Embryonic facial prominence (tissue), 1 donor: ENCODE results near the gene PKP2.
"Not testable (repeated sequence)": the region's sequence is repeated elsewhere in the genome, so short reads cannot be mapped to it uniquely, and the experiment has no call there.

ENCODE experiments used
- DNase-seq: peaks from one replicate; pipeline ENCODE4 v3.0.0-alpha.2; 2016; ENCODE audit errors: extremely low spot score

Gene PKP2

DNA sequence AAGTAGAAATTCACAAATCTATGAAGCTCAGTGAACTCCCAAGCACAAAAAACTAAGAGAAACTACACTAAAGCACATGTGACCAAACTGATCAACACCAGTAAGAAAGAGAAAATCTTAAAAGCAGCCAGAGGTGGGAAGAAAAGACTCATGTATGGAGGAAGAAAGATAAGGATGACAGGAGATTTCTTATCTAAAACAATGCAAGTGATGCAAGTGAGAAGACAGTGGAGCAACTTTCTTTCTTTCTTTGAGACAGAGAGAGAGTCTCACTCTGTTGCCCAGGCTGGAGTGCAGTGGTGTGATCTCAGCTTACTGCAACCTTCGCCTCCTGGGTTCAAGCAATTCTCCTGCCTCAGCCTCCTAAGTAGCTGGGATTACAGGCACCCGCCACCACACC, 34.9 kb downstream of the PKP2 start:
- not testable (repeated sequence) for DNase-seq

DNA sequence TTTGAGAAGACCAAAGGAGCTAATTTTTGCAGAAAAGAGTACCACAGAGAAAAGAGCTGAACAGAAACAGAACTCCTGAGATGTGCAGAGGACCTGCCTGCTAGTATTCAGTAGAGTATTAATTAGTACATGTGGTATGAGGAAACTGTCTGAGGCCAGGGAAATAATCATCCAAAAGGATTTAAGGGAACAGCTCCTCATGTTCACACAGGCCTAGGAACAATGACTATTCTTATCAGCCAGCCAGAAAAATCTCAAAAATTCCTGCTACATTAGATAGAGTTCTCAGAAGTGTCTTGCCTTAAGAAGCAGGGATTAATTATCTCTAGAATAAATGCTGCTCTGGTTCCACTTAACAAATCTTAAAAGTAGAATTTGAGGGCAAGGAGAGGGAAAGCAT, 36.4 kb downstream of the PKP2 start:
- DNase-seq: no peak

DNA sequence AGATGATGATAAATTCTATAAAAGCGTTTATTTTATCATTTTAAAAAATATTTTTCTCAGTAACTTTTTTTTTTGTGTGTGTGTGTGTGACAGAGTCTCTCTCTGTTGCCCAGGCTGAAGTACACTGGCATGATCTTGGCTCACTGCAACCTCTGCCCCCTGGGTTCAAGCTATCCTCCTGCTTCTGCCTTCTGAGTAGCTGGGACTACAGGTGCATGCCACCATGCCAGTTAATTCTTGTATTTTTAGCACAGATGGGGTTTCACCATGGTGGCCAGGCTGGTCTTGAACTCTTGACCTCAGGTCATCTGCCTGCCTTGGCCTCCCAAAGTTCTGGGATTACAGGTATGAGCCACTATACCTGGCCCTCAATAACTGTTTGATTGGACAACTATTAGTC, 37.2 kb downstream of the PKP2 start:
- DNase-seq: no peak

DNA sequence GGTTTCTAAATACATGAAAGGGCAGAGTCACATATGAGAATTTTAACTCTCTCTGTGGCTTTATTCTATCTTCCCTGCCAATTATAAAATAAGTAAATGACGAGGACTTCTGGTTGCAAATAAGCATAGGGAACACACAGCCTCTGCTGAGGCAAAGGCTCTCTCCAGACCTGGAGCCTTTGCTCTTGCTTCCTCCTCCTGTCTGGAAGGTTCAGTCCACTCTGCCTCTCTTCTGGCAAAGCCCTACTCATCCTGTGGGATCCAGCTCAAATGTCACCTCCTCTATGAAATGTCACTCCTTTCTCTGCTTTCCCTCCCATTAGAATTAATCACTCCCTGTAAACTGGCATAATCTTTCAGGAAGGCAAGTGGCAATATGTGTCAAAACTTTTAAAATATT, 41.9 kb downstream of the PKP2 start:
- DNase-seq: no peak

DNA sequence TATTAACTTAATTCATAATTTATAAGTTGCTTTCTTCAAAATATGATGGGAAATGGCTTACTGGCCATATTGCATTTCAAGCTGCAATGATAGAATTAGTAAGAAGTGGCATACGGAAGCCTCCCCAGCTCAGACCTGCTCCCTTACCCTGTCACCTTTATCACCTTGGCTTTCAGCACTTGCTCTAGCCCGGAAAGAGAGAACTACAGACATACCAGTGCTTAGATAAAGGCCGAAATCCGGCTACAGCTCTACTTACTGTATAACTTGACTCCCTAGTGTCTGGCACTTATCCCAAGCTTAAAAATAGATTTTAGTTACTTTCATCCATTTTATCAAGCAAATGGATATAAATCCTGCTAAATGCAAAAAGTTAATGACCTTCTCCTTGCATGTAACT, 42.5 kb downstream of the PKP2 start:
- DNase-seq: no peak

DNA sequence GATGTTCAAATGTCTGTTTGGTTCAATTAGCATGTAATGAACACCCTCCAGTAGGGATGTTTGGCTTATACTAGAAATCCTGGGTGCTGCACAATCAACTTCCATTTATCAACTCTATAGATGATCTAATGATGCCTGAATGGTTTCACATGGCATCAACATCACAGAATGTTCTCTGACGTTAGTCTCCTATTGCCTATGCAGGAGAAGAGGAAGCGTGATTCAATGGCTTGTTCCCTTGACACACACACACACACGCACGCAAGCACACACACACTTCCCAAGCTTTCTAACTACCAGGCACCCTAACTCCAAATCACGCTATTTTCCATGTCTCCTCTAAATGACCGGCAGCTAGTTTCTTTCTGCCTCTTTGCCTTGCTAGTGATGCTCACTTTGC, 49.3 kb downstream of the PKP2 start:
- DNase-seq: no peak

DNA sequence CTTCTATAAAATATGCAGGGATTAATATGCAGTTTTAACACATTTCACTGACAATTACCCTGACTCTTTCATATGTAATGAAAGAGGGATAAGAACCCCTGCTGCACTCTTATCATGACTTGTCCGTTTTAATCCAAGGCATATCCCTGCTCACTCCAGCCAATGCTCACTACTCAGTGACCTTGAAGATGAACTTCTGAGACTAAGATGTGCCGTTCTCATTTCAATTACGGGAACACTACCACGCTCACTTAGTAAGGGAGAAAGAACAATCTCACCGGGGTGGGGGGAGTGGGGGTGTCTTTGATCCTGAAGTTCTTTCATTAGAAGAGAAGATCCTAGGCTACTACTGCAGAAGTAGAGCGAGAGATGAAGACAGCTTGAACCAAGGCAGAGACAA, 50.5 kb downstream of the PKP2 start:
- no peak for DNase-seq

DNA sequence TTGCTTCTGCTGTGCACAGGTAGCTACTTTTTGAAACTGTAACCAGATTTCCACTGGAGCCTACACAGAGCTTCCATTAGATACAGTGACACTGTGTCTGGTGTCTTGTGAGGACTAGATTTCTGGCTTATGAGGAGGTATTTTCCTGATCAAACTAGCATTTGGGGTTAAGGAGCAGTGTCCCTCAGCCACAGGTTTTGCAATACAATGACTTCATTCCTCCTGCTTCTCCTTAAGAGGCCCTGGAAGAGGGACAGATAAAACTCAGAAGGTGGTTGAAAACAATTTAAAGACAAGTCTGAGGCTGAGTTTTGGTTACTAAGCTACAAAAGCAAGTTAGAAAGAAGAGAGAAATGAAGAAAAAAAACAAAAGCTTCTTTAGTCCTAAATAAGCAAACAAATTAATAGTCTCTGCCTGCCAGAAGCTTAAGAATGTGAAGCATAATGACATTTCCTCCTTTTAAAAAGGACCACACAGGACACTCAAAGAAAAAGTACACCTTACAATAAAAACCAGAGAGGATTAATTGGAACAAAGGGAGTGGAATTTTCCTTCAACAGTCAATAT, 53.0 kb downstream of the PKP2 start:
- DNase-seq: no peak

DNA sequence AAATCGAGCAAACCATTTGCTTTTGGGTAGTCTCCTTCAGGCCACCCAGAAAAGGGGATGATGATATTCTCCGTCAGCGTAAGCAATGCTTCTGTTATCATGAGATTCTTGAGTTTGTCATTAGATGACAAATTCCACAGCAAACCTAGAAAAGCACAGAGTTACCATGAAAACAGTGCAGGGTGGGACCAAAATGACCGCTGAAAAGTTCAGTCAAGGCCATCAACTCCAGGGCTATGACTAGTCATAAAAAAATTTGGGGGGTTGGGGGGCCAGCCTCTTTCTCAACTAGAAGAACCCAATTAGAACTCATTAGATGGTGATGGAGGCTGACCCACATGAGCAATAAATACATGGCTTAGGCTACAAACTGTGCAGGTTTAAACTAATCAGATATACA, 55.5 kb downstream of the PKP2 start:
- no peak for DNase-seq

DNA sequence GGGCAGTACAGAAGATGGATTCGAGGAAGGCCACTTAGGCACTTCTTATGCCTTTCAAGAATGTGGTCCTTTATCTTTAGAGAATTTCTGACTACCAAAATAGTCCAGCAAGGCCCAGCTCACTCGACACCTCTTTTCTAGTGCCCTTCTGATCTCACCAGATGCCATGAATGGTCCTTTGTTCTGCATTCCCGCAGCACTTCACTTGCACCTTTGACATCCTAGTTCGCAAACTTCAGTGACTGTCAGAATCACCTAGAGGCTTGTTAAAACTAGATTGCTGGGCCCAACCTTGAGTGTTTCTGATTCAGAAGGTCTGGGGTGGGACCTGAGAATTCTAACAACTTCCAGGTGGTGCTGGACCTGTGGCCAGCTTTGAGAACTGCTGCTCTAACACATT, 56.7 kb downstream of the PKP2 start:
- no peak for DNase-seq

DNA sequence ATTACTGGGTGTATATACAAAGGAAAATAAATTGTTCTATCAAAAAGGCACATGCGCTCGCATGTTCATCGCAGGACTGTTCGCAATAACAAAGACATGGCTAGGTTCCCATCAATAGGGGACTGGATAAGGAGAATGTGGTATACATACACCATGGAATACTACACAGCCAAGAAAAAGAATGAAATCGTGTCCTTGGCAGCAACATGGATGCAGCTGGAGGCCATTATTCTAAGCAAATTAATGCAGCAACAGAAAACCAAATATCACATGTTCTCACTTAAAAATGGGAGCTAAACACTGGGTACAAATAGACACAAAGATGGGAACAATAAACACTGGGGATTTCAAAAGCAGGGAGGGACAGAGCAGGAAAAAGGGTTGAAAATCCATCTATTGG, 58.6 kb downstream of the PKP2 start:
- no peak for DNase-seq

DNA sequence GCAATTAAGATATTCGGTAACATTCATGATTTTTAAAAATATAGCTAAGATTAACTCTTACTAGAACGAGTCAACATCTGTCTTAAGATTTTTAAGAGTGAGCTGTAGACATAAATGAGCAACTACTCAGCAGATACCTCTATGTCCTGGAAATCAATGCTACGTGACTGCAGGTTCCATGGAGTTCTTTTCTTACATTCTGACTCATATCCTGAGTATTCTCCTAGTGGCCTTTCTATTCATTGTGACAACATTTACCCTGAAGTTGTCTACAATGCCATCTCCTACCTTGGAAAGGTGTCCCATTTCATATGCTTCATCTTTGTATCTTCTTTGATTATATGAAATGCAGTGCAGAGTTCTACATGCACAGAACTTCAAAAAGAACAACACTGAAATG, 59.9 kb downstream of the PKP2 start:
- no peak for DNase-seq

DNA sequence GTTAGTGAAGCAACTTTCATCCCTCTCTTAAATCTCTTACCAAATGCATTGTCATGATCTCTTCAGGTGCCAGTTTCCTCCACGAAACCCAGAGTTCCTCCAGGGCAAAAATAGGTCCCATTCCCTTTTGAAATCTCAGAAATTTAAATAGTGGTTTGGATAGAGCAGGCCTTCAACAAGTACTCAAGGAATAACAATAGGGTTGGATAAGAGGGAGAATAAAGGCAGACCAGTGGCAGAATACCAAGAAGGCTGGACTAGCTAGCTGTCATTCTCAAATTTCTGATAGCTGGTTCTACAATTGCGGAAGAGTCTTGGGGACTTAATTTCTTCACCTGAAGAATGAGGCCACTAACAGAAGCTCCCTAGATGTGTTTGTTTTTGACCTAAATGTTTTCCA, 62.5 kb downstream of the PKP2 start:
- DNase-seq: no peak

DNA sequence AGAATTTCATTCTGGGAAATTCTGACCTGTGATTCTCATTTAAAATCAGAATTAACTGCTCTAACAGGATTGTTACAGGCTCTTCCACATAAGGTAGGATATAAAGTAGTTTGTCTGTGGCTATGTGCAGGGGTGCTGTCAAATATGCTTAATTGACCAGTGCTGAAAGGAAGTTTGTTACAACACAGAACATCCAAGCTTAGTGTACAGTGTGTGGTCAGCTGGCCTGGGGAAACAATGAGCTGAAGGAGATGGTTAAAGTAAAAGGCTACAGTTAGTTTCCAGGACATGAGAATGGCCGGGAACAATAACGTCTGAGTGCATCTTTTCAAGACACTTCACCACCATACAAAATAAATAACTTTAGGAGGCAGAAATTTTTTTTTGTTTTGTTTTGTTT, 68.0 kb downstream of the PKP2 start:
- no peak for DNase-seq

DNA sequence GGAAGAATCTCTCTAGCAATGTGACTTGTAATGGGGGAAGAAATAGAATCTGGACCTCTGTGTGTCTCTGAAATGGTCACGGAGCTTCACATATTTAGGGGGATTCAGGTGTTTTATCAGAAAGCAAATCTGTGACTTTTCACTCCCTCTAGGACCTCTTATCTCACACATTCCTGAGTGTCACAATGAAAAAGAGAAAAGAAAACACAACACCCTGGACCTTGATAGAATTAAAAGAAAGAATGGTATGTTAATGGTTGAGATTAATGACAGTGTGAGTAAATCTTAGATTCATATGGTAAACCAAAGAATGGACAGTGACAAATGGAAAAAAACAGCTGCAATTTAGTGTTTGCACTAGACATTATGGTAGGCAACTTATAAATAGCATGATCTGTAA, 68.5 kb downstream of the PKP2 start:
- DNase-seq: no peak

DNA sequence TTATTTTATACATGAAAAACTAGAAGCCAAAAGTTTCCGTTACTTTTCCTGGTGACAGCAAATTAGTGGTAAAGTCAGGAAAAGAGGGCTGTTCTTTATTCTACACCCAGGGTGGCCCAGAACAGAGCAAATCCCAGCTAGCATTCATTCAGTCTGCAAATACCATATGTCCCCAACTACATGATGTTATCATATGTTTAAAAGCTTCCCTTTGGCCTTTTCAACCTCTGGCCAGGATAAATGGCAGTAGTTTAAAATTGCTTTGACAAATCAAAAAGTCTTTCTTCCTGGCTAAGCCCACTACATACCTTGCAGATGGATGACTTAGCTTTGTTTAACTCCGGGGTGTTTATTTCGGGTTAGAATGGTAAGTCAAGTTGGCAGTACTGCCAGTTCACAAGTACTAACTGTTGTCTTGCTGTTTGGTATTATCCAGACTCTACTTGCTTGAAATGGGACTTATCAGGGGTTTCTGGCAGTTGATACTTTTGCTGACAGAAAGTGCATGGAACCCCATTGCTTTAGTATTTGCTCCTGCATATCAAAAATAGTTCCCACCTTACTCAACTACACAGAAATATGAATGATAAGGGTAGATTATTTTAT, 69.7 kb downstream of the PKP2 start:
- no peak for DNase-seq

DNA sequence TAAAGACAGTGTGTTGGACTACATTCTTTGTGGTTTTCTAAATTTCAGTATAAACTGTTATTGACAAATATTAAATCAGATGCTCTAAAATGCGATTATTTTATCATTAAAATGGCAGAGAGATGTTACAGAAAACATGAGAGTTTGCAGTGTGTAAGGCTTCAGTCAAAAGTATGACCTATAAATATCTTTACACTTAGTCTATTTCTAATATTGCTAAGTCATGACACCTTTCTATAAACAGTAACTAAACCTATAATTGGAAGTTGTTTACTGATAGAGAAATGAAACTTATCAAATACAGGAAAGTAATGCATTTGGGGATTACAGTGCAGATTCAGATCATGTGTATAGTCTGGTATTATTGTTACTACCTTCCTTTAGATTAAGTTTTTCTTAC, 72.0 kb downstream of the PKP2 start:
- no peak for DNase-seq

DNA sequence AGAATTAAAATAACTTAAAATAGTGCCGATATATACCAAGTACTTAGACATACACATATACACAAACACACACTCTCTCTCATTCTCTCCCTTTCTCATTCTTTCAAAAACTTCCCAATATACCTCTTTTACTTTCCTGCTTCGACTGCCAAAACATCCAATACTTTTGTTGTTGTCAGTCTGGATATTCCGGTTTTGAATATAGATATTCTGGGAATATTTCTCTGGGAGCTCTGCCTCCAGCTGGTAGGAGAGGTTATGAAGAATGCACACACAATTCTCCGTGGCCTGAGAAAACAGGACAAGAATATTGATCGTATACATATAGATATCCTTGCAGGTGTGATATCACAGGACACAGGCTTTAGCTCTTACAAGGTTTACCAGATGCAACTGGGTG, 74.2 kb downstream of the PKP2 start:
- DNase-seq: no peak

DNA sequence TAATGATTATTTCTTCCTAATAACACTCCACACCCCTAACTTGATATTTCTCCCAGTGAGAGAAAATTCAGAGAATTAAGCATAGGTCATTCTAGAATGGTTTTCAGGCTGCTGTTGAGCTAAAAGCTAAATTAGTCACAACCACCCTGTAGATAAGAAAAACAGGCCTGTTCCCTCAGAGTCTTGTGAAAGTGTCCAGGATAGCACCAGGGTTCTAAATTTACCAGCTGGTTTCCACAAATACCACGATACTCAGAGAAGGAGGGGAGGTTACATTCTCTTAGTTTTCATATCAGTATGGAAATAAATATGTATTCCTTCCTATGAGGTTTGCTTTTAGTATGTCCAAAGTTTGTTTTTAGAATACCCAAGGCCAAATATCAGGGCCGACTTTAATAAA, 74.9 kb downstream of the PKP2 start:
- no peak for DNase-seq

DNA sequence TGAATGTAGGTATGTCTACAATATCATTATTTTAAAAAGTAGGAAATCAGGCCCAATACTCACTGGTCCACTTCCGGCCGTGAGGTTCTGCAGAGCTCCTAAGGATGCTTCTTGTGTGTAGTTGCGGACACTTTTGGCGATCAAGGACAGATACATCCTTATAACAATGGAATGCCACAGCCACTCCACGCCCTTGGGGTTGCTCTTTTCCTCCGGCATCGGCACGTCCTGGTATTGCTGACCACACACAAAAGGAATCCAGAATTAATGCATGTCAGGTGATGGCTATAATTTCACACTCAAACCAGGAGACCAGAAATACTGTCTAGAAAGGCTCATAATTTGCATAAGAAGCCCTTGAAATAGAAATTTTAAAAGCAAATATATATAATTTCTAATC, 75.3 kb downstream of the PKP2 start:
- DNase-seq: no peak

DNA sequence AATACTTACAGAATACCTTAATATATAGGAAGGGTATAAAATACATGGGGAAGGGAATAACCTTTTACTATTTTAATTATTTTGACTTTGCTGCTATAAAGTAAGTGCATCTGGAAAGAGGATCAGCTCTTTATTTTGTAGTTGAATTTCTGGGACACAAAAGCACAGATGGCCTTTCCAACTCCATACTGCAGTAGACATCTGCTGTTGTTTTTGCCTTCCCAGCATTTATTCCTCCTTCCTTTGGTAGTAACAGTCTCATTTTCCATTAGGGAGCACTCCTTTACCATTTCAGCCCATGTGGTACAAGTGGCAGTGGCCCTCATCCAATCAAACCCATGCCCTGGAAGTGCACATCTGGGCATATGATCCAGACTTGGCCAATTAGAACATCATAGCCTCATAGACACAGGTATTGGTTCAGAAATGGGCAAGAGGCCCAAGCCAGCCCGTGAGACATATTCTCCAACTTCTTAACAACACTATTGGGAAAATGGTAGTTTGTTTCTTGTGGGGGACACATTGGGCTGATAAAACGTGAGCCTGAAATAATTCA, 76.1 kb downstream of the PKP2 start:
- no peak for DNase-seq

DNA sequence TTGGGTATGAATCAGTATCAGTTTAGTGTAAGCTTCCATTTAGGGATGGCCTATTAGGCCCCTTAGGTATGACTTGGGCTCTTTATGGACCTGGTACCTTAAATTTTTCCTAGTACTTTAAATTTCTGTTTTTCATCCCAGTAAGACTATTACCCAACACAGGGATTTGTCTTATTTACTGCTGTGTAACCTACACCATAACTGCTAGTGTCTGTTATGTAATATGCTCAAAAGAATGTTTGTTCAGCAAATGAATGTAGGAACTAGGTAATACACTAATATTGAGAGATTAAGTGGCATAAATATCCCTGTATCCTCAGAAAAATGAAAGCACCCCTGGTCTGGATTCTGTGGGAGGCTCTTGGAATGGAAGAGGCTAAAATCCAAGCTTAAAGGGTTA, 77.2 kb downstream of the PKP2 start:
- DNase-seq: no peak

DNA sequence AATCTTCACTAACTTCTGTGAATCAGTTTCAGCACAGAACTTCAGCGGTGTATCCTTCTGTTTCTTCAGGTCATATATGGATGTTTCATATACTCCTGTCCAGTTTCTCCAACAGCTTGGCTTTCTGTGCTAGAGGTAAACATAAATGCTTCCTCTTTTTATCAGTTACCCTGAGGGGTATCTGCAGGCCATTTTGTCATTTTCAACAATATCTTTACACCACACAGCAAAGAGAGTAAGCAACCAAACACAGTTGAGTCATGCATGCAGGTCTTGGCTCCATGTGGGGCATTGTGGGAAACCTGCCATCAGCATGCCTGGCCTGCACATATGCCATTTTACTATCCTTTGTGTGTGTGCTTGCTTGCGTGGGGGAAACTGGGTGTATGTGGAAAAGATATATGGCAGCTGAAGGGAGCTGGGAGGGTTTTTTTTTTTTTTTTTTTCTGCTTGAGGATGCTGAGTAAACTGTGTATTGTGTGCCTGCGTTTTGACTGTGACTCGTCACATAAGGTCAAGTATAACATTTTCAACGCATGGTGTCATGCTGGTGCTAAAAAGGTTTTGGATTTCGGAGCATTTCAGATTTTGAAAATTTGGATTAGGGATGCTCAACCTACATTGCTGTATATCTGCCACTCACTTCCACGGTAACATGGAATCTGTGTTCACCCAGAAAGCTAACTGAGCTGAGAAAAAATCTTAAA, 84.7 kb downstream of the PKP2 start:
- DNase-seq: no peak
